ENCODE measurements around the gene SERGEF. TPM values are rescaled to one million over a fixed set of nuclear protein-coding genes. Genes with fewer than 3 reads are reported as not detected.

Gene SERGEF
- total and polyA plus RNA-seq, 2 of the 4 experiments (the other 2 are of a cell fraction): 12.2 to 18.1 TPM

DNA sequence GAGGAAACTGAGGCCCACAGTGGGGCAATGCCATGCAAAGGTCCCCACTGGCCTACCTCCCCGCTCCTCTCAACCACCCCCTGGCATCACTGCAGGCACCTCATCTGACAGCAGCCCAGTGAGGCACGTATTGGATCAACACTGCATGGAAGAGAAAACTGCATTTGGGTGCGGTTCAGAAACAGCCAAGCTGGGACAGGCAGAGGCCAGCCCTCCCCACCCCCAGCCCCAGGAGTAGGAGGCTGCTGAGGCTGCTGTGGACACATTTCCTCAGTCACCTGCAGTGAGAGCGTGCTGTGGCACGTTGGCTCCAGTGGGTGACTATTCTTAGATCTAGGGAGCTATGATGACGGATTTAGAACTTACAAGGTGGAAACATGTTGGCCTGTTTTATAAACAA lies 214.6 kb downstream of the SERGEF start:
- Histone ChIP-seq H2BK5ac (ENCODE audit: low read depth, low read length, poor library complexity, severe bottlenecking) (no peak overlapping the region), H4K5ac (ENCODE audit: low read depth, low read length) (no peak overlapping the region), H4K20me1 (ENCODE audit: insufficient read depth, low read length) (no peaks in the 10 kb centered on the region), H3K14ac (replicated peaks; ENCODE audit: low read depth, low read length) (no peak overlapping the region), H4K8ac (ENCODE audit: low read depth in 2 of 2, low read length in 2 of 2) (no peak overlapping the region), H2AK5ac (ENCODE audit: low read depth, low read length) (no peak overlapping the region), H3K9ac (ENCODE audit: low read depth, low read length) (no peak overlapping the region), H3K23ac (ENCODE audit: low read depth, low read length) (no peak overlapping the region), H3K79me1 (ENCODE audit: low read depth in 1 of 2, low read length in 2 of 2) (no peaks in the 10 kb centered on the region), H3K4ac (ENCODE audit: low read depth, low read length) (no peak overlapping the region), H2AK9ac (replicated peaks; ENCODE audit: low read depth, low read length, poor library complexity) (no peak overlapping the region), H2BK20ac (ENCODE audit: low read depth, low read length) (no peak overlapping the region), H3K27me3 (ENCODE audit: control insufficient read depth, insufficient read depth, low read length) (no peaks in the 10 kb centered on the region), H3K4me1 (ENCODE audit: control insufficient read depth, insufficient read depth, low read length) (no peaks in the 10 kb centered on the region), H2AFZ (replicated peaks; ENCODE audit: low read length, poor library complexity) (no peak overlapping the region), H4K91ac (ENCODE audit: insufficient read depth, low read depth, low read length) (no peak overlapping the region), H3K9me3 (ENCODE audit: control insufficient read depth, insufficient read depth, low read length) (no peaks in the 10 kb centered on the region), H3K9me1 (ENCODE audit: insufficient read depth, low read length) (no peaks in the 10 kb centered on the region), H3K4me2 (ENCODE audit: low read depth, low read length) (no peak overlapping the region), H2BK15ac (ENCODE audit: low read depth, low read length) (no peak overlapping the region), H3K4me3 (ENCODE audit: insufficient read depth, low read depth, low read length) (no peak overlapping the region), H3K36me3 (ENCODE audit: control insufficient read depth, insufficient read depth, low read length) (no peaks in the 10 kb centered on the region), H2BK120ac (ENCODE audit: low read depth, low read length) (no peak overlapping the region), H3K18ac (ENCODE audit: low read depth, low read length) (no peak overlapping the region), H3K56ac (ENCODE audit: extremely low read depth, insufficient read depth, low read length) (no peak overlapping the region), H3K27ac (ENCODE audit: insufficient read depth, low read length) (no peak overlapping the region)
- BruUV-seq (replicated peaks): no TSS peak
- POLR2A ChIA-PET (ENCODE audit: unreplicated experiment): no interaction called here
- in situ Hi-C loops (cut with MboI; ENCODE audit: low sequenced_read_pairs) (no loop called here), intact Hi-C loops (cut with micrococcal nuclease) (no loop called here), dilution Hi-C loops (cut with HindIII; ENCODE audit: low sequenced_read_pairs, unreplicated experiment) (no loop called here)
- ATAC-seq (ENCODE audit: low read depth): no peak
- no CpG with 5 or more reads among the region's 6 CpGs for WGBS, 2 experiments (ENCODE audit: extremely low coverage in 2 of 2, insufficient read length in 1 of 2)
- TF ChIP-seq NFE2L2 (IDR thresholded peaks at IDR 0.05; ENCODE audit: low read depth, low read length) (no peak), ELK1 (IDR thresholded peaks at IDR 0.05; ENCODE audit: borderline replicate concordance, low read depth, low read length) (no peak), SMC3 (IDR thresholded peaks at IDR 0.05; ENCODE audit: low read depth, low read length) (no peak), RFX5 (IDR thresholded peaks at IDR 0.05; ENCODE audit: low read depth, low read length) (no peak), RAD21 (IDR thresholded peaks at IDR 0.05; ENCODE audit: low read length) (no peak), MAFK (IDR thresholded peaks at IDR 0.05; ENCODE audit: low read depth, low read length) (no peak)
- no peak for DNase-seq
- CTCF ChIA-PET: no interaction called here

All from IMR-90 (cell line).